ENCODE results near the gene ULK3. TPM values are rescaled to one million over a fixed set of nuclear protein-coding genes. Genes with fewer than 3 reads are reported as not detected.
A peak's percentile ranks its signal among the peaks of the same experiment; 100 is the strongest.

ULK3 gene
- polyA plus RNA-seq, 2 donors, result 68.8 to 143 TPM

DNA sequence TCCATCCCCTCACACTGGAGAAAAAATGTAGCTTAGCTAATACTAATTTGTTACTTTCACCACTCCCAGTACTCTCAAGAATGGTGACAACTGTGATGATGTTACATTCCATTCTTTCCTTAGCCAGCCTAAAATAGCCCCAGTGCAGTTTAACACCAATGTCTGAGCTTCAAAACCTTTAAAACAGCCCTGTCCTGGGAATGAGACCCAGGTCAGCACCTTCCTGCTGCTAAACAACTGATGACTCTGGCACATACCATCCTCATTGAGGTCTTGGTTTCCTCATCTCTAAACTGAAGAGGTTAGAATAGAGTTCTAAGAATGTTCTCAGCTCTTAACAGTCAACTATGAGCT is 26.4 kb upstream of the ULK3 start:
- H3K36me3 ChIP-seq (ENCODE audit: control insufficient read depth in 2 of 2, insufficient read depth in 2 of 2, low read length in 1 of 2), result peaks cover 0 to 2% of the 10 kb centered on the region in 2 donors
- no peak overlapping the region for H3K4me3 ChIP-seq (ENCODE audit: low read depth in 1 of 2, low read length in 2 of 2)
- H3K27me3 ChIP-seq (ENCODE audit: control insufficient read depth in 1 of 2, insufficient read depth in 2 of 2, low read length in 2 of 2), result no peaks in the 10 kb centered on the region
- H3K27ac ChIP-seq (ENCODE audit: low read depth in 2 of 2, low read length in 1 of 2), result peak overlapping the region; percentile 93 to 97
- H3K9me3 ChIP-seq (ENCODE audit: control insufficient read depth in 2 of 2, insufficient read depth in 1 of 2, low read depth in 1 of 2, low read length in 1 of 2), result no peaks in the 10 kb centered on the region
- peaks cover 4 to 21% of the 10 kb centered on the region in 2 donors for H3K4me1 ChIP-seq (ENCODE audit: control insufficient read depth in 2 of 2, insufficient read depth in 2 of 2, low read length in 1 of 2)

DNA sequence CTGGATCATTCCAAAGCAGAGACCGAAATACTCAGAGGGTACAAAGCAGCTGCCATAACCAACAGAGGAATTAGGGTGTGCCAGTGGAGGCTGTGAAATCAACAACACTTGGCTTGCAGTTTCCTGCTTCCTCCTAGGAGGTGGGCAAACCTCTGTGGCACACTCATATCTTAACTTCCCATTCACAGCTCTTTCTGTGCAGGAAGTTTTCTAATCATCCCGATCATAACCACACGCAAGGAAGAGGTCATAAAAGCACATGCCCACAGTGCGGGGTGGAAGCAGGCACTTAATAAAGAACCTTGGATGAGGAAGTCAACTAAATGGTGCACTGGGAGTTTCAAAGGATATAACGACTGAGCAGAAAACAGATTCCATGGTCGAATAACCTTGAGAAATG is 25.1 kb upstream of the ULK3 start:
- Histone ChIP-seq H3K4me1 (ENCODE audit: control insufficient read depth in 2 of 2, insufficient read depth in 2 of 2, low read length in 1 of 2) (peaks cover 4 to 22% of the 10 kb centered on the region in 2 donors), H3K9me3 (ENCODE audit: control insufficient read depth in 2 of 2, insufficient read depth in 1 of 2, low read depth in 1 of 2, low read length in 1 of 2) (no peaks in the 10 kb centered on the region), H3K27me3 (ENCODE audit: control insufficient read depth in 1 of 2, insufficient read depth in 2 of 2, low read length in 2 of 2) (no peaks in the 10 kb centered on the region), H3K27ac (ENCODE audit: low read depth in 2 of 2, low read length in 1 of 2) (peak overlapping the region; percentile 80 to 95), H3K36me3 (ENCODE audit: control insufficient read depth in 2 of 2, insufficient read depth in 2 of 2, low read length in 1 of 2) (peaks cover 0 to 2% of the 10 kb centered on the region in 2 donors), H3K4me3 (ENCODE audit: low read depth in 1 of 2, low read length in 2 of 2) (no peak overlapping the region)
- WGBS, 2 donors, result 52 to 60% methylated on average over 6 of the region's 6 CpGs

DNA sequence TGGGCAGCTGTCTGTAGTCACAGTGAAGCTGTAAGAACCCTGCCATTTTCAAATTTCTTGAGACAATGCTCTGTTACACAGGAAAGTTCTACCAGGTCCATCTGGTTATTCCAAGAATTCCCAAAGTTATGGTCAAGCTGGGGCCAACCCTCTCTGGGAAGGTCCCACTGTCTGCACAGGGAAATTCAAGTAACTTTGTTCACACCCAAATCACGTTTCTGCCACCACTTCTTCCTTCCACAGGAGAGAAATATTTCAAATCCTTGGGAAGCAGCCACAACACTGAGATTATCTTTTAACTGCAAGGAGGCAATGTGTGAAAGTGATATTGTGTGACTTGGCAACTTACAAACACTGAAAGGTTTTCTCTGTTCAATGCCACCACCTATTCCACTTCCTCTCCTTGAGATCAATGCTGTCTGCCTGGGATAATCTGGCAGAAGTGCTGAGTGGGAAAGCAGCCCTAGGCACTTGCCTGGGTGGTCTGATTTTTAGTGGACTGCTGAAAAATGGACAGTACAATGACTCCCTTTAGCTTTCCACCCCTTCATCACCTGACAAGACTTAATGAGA is 24.6 kb upstream of the ULK3 start:
- 24 to 47% methylated on average over 1 of the region's 1 CpG for WGBS, 2 donors
- no peaks in the 10 kb centered on the region for H3K27me3 ChIP-seq (ENCODE audit: control insufficient read depth in 1 of 2, insufficient read depth in 2 of 2, low read length in 2 of 2)
- peaks cover 0 to 2% of the 10 kb centered on the region in 2 donors for H3K36me3 ChIP-seq (ENCODE audit: control insufficient read depth in 2 of 2, insufficient read depth in 2 of 2, low read length in 1 of 2)
- H3K9me3 ChIP-seq (ENCODE audit: control insufficient read depth in 2 of 2, insufficient read depth in 1 of 2, low read depth in 1 of 2, low read length in 1 of 2), result no peaks in the 10 kb centered on the region
- H3K4me3 ChIP-seq (ENCODE audit: low read depth in 1 of 2, low read length in 2 of 2), result no peak overlapping the region
- H3K4me1 ChIP-seq (ENCODE audit: control insufficient read depth in 2 of 2, insufficient read depth in 2 of 2, low read length in 1 of 2), result peaks cover 4 to 22% of the 10 kb centered on the region in 2 donors
- H3K27ac ChIP-seq (ENCODE audit: low read depth in 2 of 2, low read length in 1 of 2), result peak overlapping the region; percentile 80 to 95

DNA sequence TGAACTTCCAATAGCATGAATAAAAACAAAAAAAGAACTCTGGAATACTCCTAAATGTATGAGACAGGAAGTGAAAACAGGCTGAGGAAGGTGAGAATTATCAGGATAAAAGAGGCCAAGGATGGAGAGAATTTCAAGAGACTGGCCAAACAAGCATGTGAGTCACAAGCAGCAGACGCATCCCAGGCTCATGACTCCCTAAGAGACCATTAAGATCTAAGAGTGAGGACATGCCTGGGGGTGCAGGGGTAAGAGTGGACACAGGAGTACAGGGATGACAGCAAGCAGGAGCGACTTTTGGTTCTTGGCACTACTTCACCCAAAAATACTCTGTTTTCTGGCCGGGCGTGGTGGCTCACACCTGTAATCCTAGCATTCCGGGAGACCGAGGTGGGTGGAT is 23.1 kb upstream of the ULK3 start:
- no peaks in the 10 kb centered on the region for H3K9me3 ChIP-seq (ENCODE audit: control insufficient read depth in 2 of 2, insufficient read depth in 1 of 2, low read depth in 1 of 2, low read length in 1 of 2)
- 43 to 57% methylated on average over 6 of the region's 6 CpGs for WGBS, 2 donors
- H3K4me3 ChIP-seq (ENCODE audit: low read depth in 1 of 2, low read length in 2 of 2), result no peak overlapping the region
- H3K4me1 ChIP-seq (ENCODE audit: control insufficient read depth in 2 of 2, insufficient read depth in 2 of 2, low read length in 1 of 2), result peaks cover 4 to 24% of the 10 kb centered on the region in 2 donors
- H3K36me3 ChIP-seq (ENCODE audit: control insufficient read depth in 2 of 2, insufficient read depth in 2 of 2, low read length in 1 of 2), result peaks cover 0 to 2% of the 10 kb centered on the region in 2 donors
- H3K27me3 ChIP-seq (ENCODE audit: control insufficient read depth in 1 of 2, insufficient read depth in 2 of 2, low read length in 2 of 2), result no peaks in the 10 kb centered on the region
- peak overlapping the region; percentile 84 to 95 for H3K27ac ChIP-seq (ENCODE audit: low read depth in 2 of 2, low read length in 1 of 2)

DNA sequence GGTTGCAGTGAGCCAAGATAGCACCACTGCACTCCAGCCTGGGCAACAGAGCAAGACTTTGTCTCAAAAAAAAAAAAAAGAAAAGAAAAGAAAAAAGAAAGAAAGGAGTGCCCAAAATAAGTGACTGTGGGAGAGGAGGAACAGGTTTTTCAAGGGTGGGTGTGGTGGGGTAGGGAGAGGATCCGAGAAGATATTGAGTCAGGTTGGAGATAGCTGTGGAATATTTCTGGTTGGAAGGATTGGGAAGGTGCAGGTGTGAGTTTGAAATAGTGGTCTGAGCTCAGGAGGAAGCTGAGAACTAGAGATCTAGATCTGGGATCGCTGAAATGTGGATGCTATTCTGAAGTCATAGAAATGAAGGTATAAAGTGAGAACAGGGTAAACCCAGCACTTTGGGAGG is 22.4 kb upstream of the ULK3 start:
- H3K4me1 ChIP-seq (ENCODE audit: control insufficient read depth in 2 of 2, insufficient read depth in 2 of 2, low read length in 1 of 2), result peaks cover 4 to 24% of the 10 kb centered on the region in 2 donors

DNA sequence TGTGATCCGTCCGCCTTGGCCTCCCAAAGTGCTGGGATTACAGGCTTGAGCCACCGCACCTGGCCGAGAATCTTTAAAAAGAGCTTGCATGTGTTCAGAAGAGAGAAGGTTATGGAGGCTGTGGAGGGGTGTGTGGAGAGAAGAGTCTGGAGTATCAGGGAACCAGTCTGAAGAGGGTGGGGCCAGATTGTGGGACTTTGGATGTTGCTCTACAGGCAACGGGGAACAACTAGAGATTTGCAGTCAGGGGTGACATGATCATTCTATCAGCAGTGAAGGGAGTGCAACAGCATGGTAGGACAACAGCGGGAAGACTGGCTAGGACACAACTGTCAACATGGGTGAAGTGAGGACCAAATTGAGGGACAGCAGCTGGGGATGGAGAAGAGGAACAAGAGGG is 21.3 kb upstream of the ULK3 start:
- no peak overlapping the region for H3K4me3 ChIP-seq (ENCODE audit: low read depth in 1 of 2, low read length in 2 of 2)
- H3K9me3 ChIP-seq (ENCODE audit: control insufficient read depth in 2 of 2, insufficient read depth in 1 of 2, low read depth in 1 of 2, low read length in 1 of 2), result no peaks in the 10 kb centered on the region
- peaks cover 0 to 2% of the 10 kb centered on the region in 2 donors for H3K36me3 ChIP-seq (ENCODE audit: control insufficient read depth in 2 of 2, insufficient read depth in 2 of 2, low read length in 1 of 2)
- no peaks in the 10 kb centered on the region for H3K27me3 ChIP-seq (ENCODE audit: control insufficient read depth in 1 of 2, insufficient read depth in 2 of 2, low read length in 2 of 2)
- H3K27ac ChIP-seq (ENCODE audit: low read depth in 2 of 2, low read length in 1 of 2), result peak overlapping the region; percentile 64 to 91
- peaks cover 0 to 20% of the 10 kb centered on the region in 2 donors for H3K4me1 ChIP-seq (ENCODE audit: control insufficient read depth in 2 of 2, insufficient read depth in 2 of 2, low read length in 1 of 2)
- 80 to 89% methylated on average over 6 of the region's 6 CpGs for WGBS, 2 donors

More for the DNA sequence above, 22.4 kb upstream of the ULK3 start:
- Histone ChIP-seq H3K9me3 (ENCODE audit: control insufficient read depth in 2 of 2, insufficient read depth in 1 of 2, low read depth in 1 of 2, low read length in 1 of 2) (no peaks in the 10 kb centered on the region), H3K27ac (ENCODE audit: low read depth in 2 of 2, low read length in 1 of 2) (peak overlapping the region; percentile 84 to 91), H3K4me3 (ENCODE audit: low read depth in 1 of 2, low read length in 2 of 2) (no peak overlapping the region), H3K36me3 (ENCODE audit: control insufficient read depth in 2 of 2, insufficient read depth in 2 of 2, low read length in 1 of 2) (peaks cover 0 to 2% of the 10 kb centered on the region in 2 donors), H3K27me3 (ENCODE audit: control insufficient read depth in 1 of 2, insufficient read depth in 2 of 2, low read length in 2 of 2) (no peaks in the 10 kb centered on the region)
- WGBS, 2 donors, result 63 to 71% methylated on average over 2 of the region's 2 CpGs

DNA sequence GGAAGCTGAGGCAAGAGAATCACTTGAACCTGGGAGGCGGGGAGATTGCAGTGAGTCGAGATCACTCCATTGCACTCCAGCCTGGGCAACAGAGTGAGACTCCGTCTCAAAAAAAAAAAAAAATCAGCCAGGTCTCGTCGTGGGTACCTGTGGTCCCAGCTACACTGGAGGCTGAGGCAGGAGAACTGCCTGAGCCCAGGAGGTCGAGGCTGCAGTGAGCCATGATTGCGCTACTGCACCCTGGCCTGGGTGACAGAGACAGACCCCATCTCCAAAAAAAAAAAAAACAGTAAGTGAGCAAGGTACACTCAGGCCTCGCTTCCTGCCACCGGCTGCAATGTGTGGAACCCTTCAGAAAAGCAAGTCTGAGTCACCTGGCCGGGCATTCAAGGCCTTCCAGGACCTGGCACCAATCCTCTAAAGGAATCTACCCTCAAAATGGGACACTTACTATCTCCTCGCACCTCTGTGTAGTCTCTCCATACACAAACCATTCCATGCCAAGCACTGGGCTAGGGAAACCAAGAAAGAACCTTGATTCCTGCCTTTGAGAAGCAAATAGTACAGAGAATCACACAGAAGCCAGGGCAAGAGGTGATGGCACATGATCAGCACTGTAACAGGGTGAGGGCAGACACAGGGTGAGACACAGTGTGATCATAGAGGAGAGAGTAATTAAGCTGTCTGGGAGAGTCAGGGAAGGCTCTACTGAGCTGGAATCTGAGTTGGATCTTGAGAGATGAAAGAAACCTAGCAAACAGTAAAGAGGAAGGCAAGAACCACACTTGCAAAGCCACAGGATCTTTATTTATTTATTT is 20.5 kb upstream of the ULK3 start:
- peaks cover 0 to 2% of the 10 kb centered on the region in 2 donors for H3K36me3 ChIP-seq (ENCODE audit: control insufficient read depth in 2 of 2, insufficient read depth in 2 of 2, low read length in 1 of 2)
- H3K27ac ChIP-seq (ENCODE audit: low read depth in 2 of 2, low read length in 1 of 2), result peak overlapping the region; percentile 14 to 83
- H3K27me3 ChIP-seq (ENCODE audit: control insufficient read depth in 1 of 2, insufficient read depth in 2 of 2, low read length in 2 of 2), result no peaks in the 10 kb centered on the region
- H3K4me1 ChIP-seq (ENCODE audit: control insufficient read depth in 2 of 2, insufficient read depth in 2 of 2, low read length in 1 of 2), result peaks cover 0 to 22% of the 10 kb centered on the region in 2 donors
- no peak overlapping the region for H3K4me3 ChIP-seq (ENCODE audit: low read depth in 1 of 2, low read length in 2 of 2)
- 69 to 70% methylated on average over 11 of the region's 11 CpGs for WGBS, 2 donors
- H3K9me3 ChIP-seq (ENCODE audit: control insufficient read depth in 2 of 2, insufficient read depth in 1 of 2, low read depth in 1 of 2, low read length in 1 of 2), result no peaks in the 10 kb centered on the region

DNA sequence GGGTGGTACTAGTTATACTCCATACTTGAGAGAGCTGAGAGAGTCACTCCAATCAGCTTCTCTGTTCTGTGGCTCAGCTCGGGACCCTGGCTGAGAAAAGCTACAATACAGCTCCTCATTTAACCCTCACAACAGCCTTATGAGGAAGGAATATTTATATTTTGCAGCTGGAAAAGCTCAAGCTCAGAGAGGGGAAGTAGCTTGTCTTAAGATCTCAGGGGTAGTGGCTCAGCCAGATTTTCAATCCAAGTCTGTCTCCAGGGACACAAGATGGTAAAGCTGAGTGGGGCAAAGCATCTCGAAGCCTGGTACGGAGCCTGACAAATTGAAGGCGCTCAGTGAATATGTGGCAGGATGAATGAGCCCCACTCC is 15.4 kb upstream of the ULK3 start:
- H3K4me1 ChIP-seq (ENCODE audit: control insufficient read depth in 2 of 2, insufficient read depth in 2 of 2, low read length in 1 of 2), result peaks cover 0 to 5% of the 10 kb centered on the region in 2 donors
- H3K4me3 ChIP-seq (ENCODE audit: low read depth in 1 of 2, low read length in 2 of 2), result no peak overlapping the region
- no peaks in the 10 kb centered on the region for H3K27me3 ChIP-seq (ENCODE audit: control insufficient read depth in 1 of 2, insufficient read depth in 2 of 2, low read length in 2 of 2)
- no peak overlapping the region for H3K27ac ChIP-seq (ENCODE audit: low read depth in 2 of 2, low read length in 1 of 2)
- WGBS, 2 donors, result 76 to 86% methylated on average over 4 of the region's 4 CpGs
- H3K9me3 ChIP-seq (ENCODE audit: control insufficient read depth in 2 of 2, insufficient read depth in 1 of 2, low read depth in 1 of 2, low read length in 1 of 2), result no peaks in the 10 kb centered on the region
- peaks cover 7 to 8% of the 10 kb centered on the region in 2 donors for H3K36me3 ChIP-seq (ENCODE audit: control insufficient read depth in 2 of 2, insufficient read depth in 2 of 2, low read length in 1 of 2)

DNA sequence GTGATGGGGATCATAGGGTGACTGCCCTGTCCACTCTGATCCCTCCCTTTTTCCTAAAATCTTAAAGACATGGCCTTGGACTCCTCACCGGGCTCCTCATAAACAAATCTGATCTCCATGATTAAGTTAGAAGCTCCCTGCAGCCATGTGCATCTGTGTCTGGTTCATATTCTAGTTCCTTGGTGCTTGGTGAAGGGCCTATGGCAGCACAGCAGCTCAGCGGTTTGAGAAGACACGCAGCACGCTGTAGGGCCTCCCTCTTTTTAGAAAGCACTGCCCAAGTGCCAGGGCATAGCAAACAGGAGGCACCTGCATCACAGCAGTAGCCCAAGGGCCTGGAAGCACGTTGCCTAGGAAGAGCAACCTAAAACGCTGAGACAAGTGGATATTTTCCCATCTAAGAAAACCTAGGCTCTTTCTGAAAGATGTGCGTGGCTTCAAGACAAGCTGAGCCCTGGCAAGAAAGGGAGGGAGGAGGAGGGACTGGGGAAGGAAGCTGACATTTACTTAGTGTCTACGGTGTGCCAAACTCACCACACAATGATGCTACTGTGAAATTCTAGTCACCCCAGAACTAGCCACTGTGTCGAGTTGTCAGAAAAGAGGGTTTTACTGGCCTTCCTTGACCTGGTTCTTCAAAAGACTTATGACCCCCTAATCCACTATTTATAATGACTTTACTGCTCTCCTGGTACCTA is 14.9 kb upstream of the ULK3 start:
- WGBS, 2 donors, result 66 to 71% methylated on average over 9 of the region's 9 CpGs

More for the DNA sequence above, 14.9 kb upstream of the ULK3 start:
- Histone ChIP-seq H3K27ac (ENCODE audit: low read depth in 2 of 2, low read length in 1 of 2) (no peak overlapping the region), H3K9me3 (ENCODE audit: control insufficient read depth in 2 of 2, insufficient read depth in 1 of 2, low read depth in 1 of 2, low read length in 1 of 2) (no peaks in the 10 kb centered on the region), H3K36me3 (ENCODE audit: control insufficient read depth in 2 of 2, insufficient read depth in 2 of 2, low read length in 1 of 2) (peaks cover 12 to 13% of the 10 kb centered on the region in 2 donors), H3K4me3 (ENCODE audit: low read depth in 1 of 2, low read length in 2 of 2) (no peak overlapping the region), H3K27me3 (ENCODE audit: control insufficient read depth in 1 of 2, insufficient read depth in 2 of 2, low read length in 2 of 2) (no peaks in the 10 kb centered on the region), H3K4me1 (ENCODE audit: control insufficient read depth in 2 of 2, insufficient read depth in 2 of 2, low read length in 1 of 2) (peaks cover 0 to 5% of the 10 kb centered on the region in 2 donors)

Measured in esophagus (tissue), 2 donors.